Retinal pigment epithelial cell (primary cell): ENCODE measurements around the gene CYP2F1.
"Not testable (repeated sequence)": the region's sequence is repeated elsewhere in the genome, so short reads cannot be mapped to it uniquely, and the experiment has no call there.

ENCODE experiments used
- DNase-seq: peaks from one replicate; pipeline ENCODE4 v3.0.0-alpha.2; 2010; ENCODE audit warnings: low read depth
- H3K4me3 ChIP-seq: 2 replicates; pipeline ENCODE4 v1.5.1; 2011; ENCODE audit warnings: mild to moderate bottlenecking, low read length, control low read depth, moderate library complexity
- TF ChIP-seq, protein P1 (sequence below): conservative IDR thresholded peaks from 2 replicates; pipeline ENCODE4 v1.5.1; 2011; ENCODE audit warnings: low read depth, low read length, control low read depth, inconsistent platforms

CYP2F1 gene

DNA sequence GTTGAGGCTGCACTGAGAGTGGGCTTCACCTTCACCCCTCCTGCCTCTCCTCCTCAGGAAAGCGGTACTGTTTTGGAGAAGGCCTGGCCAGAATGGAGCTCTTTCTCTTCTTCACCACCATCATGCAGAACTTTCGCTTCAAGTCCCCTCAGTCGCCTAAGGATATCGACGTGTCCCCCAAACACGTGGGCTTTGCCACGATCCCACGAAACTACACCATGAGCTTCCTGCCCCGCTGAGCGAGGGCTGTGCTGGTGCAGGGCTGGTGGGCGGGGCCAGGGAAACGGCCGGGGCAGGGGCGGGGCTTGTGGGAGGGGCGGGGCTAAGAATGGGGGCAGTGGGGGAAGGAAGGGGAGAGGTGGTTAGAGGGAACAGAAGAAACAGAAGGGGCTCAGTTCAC is 18.5 kb upstream of the CYP2F1 start:
- H3K4me3 ChIP-seq: no peak overlapping the region
- TF ChIP-seq, protein P1, sequence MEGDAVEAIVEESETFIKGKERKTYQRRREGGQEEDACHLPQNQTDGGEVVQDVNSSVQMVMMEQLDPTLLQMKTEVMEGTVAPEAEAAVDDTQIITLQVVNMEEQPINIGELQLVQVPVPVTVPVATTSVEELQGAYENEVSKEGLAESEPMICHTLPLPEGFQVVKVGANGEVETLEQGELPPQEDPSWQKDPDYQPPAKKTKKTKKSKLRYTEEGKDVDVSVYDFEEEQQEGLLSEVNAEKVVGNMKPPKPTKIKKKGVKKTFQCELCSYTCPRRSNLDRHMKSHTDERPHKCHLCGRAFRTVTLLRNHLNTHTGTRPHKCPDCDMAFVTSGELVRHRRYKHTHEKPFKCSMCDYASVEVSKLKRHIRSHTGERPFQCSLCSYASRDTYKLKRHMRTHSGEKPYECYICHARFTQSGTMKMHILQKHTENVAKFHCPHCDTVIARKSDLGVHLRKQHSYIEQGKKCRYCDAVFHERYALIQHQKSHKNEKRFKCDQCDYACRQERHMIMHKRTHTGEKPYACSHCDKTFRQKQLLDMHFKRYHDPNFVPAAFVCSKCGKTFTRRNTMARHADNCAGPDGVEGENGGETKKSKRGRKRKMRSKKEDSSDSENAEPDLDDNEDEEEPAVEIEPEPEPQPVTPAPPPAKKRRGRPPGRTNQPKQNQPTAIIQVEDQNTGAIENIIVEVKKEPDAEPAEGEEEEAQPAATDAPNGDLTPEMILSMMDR: no peak
- DNase-seq: no peak

DNA sequence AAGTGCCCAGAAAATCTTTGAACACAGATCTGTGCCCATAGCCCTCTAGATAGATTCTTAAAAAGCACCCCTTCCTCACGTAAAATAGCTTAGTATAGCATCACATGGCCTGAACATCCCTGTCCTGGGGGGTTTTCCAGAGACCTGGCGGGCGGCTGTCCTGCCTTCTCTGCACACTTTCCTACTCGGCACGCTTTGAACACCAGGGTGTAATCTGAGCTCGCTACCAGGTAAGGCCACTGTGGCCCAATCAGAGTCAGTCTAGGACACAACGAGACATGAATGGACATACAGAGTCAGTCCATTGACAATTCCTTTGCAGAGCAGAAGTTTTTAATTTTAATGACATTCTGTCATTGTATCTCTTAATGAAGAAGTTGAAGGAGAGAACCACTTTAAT is 17.9 kb upstream of the CYP2F1 start:
- no peak for DNase-seq
- H3K4me3 ChIP-seq: no peak overlapping the region
- TF ChIP-seq, protein P1: no peak

DNA sequence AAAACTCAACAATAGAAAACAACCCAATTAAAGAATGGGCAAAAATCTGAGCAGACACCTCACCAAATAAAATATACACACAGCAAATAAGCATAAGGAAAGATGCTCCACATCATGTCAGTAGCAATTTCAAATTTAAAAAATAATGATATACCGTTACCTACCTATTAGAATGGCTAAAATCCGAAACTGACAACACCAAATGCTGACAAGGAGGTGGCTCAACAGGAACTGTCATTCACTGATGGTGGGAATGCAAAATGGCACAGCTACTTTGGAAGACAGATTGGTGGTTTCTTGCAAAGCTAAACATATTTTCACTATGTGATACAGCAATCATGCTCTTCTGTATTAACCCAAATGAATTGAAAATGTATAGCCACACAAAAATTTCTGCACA is 16.9 kb upstream of the CYP2F1 start:
- DNase-seq: no peak
- TF ChIP-seq, protein P1: no peak
- no peak overlapping the region for H3K4me3 ChIP-seq

DNA sequence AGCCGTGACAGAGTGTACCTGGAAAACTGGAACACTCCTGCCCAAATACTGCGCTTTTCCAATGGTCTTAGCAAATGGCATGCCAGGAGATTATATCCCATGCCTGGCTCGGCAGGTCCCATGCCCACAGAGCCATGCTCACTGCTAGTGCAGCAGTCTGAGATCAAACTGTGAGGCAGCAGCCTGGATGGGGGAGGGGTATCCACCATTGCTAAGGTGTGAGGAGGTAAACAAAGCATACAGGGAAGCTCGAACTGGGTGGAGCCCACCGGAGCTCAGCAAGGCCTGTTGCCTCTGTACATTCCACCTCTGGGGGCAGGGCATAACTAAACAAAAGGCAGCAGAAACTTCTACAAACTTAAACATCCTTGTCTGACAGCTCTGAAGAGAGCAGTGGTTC is 15.5 kb upstream of the CYP2F1 start:
- H3K4me3 ChIP-seq: no peak overlapping the region
- TF ChIP-seq, protein P1: no peak
- DNase-seq: no peak

DNA sequence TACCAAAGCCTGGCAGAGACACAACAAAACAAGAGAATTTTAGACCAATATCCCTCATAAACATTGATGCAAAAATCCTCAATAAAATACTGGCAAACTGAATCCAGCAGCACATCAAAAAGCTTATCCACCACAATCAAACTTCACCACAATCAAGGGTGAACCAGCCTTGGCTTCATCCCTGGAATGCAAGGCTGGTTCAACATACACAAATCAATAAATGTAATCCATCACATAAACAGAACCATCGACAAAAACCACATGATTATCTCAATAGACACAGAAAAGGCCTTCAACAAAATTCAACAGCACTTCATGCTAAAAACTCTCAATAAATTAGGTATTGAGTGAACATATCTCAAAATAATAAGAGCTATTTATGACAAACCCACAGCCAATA is 12.0 kb upstream of the CYP2F1 start:
- not testable (repeated sequence) for DNase-seq, H3K4me3 ChIP-seq

DNA sequence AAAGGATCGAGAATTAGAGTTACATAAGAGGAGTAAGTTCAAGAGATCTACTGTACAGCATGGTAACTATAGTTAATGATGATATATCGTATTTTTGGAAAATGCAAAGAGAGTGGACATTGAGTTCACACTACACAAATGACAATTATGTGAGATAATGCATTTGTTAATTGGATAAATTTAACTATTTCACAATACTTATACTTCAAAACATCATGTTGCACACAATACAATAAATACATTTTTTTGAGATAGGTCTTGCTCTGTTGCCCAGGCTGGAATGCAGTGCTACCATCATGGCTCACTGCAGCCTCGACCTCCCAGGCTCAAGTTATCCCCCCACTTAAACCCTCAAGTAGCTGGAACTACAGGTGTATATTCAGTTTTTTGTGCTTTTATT is 8.1 kb upstream of the CYP2F1 start:
- no peak overlapping the region for H3K4me3 ChIP-seq
- TF ChIP-seq, protein P1: no peak
- no peak for DNase-seq

DNA sequence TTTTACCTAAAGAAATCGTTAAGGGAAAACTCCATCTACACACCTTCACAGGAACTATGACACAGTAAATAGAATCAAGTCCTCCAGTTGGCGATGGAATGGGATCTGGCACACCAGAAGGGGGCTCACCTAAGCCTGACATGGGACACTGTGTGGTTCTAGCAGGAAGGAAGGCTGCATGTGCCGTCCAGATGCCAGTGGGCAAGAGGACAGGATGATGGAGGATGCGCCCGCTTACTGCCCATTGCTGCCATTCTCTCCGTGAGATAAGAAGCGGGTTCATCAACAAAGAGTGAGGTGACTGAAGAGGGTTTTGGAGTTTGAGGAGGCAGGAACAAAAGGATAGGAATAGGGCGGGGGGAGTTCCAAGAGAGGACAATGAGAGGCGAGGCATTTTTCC is 2.9 kb upstream of the CYP2F1 start:
- TF ChIP-seq, protein P1: no peak
- no peak overlapping the region for H3K4me3 ChIP-seq
- no peak for DNase-seq

DNA sequence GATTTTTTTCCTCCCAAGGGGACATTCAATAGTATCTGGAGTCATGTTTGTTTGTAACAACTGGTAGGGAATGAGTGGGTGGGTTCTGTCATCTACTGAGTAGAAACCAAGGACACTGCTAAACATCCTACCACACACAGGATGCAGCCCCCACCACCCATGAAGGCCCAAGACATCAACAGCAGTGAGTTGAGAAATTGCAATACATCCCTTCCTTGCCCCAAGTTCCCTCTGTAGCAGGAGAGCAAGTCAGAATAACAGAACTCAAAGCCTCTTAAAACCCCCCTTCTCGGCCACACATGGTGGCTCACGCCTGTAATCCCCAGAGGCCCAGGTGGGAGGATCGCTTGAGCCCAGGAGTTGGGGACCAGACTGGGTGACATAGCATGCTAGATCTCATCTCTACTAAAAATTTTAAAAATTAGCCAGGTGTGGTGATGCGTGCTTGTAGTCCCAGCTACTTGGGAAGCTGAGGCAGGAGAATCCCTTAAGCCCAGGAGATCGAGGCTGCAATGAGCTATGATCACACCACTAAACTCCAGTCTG is 2.4 kb upstream of the CYP2F1 start:
- no peak overlapping the region for H3K4me3 ChIP-seq
- no peak for DNase-seq
- TF ChIP-seq, protein P1: no peak
